Gastrocnemius medialis (tissue), 4 donors: Measurements from ENCODE around the gene RAD51D. TPM values are rescaled to one million over a fixed set of nuclear protein-coding genes. Genes with fewer than 3 reads are reported as not detected.

Experiments used
- ATAC-seq, 2 donors: fragments of 150-250 bp; one replicate each; pipeline ENCODE4 v1.9.1; 2016
- DNase-seq, 2 donors: peaks; one replicate each; pipeline ENCODE4 v3.0.0-alpha.2; 2019
- H3K27ac ChIP-seq, 4 donors: fragments of 200-600 bp; sonication (generic); 1 replicate in 1 of 4; 2 replicates in 3 of 4; pipeline ENCODE4 v1.5.1; 2016 to 2018; ENCODE audit warnings: mild to moderate bottlenecking in 2 of 4, moderate library complexity in 1 of 4
- H3K27me3 ChIP-seq, 3 donors: fragments of 200-600 bp; sonication (generic) in 2 of 3; 1 replicate in 1 of 3; 2 replicates in 2 of 3; pipeline versions ENCODE4 v1.5.1 to v1.6.0; 2016 to 2019; ENCODE audit warnings: mild to moderate bottlenecking in 1 of 3, moderate library complexity in 1 of 3
- H3K36me3 ChIP-seq, 2 donors: fragments of 200-600 bp; sonication (generic) in 1 of 2; one replicate each; pipeline ENCODE4 v1.5.1; 2017 to 2018
- H3K4me1 ChIP-seq, 2 donors: fragments of 200-600 bp; sonication (generic) in 1 of 2; one replicate each; pipeline ENCODE4 v1.5.1; 2016 to 2017; ENCODE audit warnings: mild to moderate bottlenecking in 2 of 2
- H3K4me3 ChIP-seq, 4 donors: fragments of 200-600 bp; sonication (generic) in 3 of 4; 1 replicate in 1 of 4; 2 replicates in 3 of 4; pipeline ENCODE4 v1.5.1; 2016 to 2019; ENCODE audit warnings: mild to moderate bottlenecking in 2 of 4
- H3K9me3 ChIP-seq, 3 donors: fragments of 200-600 bp; sonication (generic) in 2 of 3; 1 replicate in 1 of 3; 2 replicates in 2 of 3; pipeline ENCODE4 v1.5.1; 2016 to 2019
- CTCF ChIP-seq, 5 experiments: fragments of 450-650 bp in 3 of 5; fragments of 200-600 bp in 2 of 5; sonication (generic) in 2 of 5; IDR thresholded peaks in 4 of 5; conservative IDR thresholded peaks in 1 of 5; 1 replicate in 4 of 5; 2 replicates in 1 of 5; pipeline ENCODE4 v1.5.1; 2016 to 2019; ENCODE audit warnings: antibody characterized with exemption in 5 of 5, mild to moderate bottlenecking in 3 of 5, moderate library complexity in 3 of 5
- POLR2A ChIP-seq, 2 donors: fragments of 450-650 bp; IDR thresholded peaks; one replicate each; pipeline ENCODE4 v1.6.1; 2017; ENCODE audit warnings: antibody characterized with exemption in 2 of 2, mild to moderate bottlenecking in 2 of 2, moderate library complexity in 2 of 2
- in situ Hi-C, 4 donors: fragments of 200-750 bp; cut with MboI; loops; one replicate each; pipeline versions ENCODE4 v1.15.0 to v1.8.0; 2017; ENCODE audit warnings: low sequenced_read_pairs in 4 of 4
- intact Hi-C: fragments of 100-400 bp; cut with DNase I; formaldehyde crosslinking; loops from one replicate; pipeline ENCODE4 v1.15.1; 2023; ENCODE audit warnings: low total_unique reads
- total RNA-seq, 4 donors: library from RNA; depleted of rRNA; stranded (reverse); fragments of >200 nt; gene quantifications; one replicate each; pipeline versions ENCODE4 v1.1.0 to v1.2.3, GENCODE V29; 2016

Gene RAD51D
- total RNA-seq, 4 donors from 2014 or later, result 2.5 to 5.2 (median 2.8) TPM

DNA sequence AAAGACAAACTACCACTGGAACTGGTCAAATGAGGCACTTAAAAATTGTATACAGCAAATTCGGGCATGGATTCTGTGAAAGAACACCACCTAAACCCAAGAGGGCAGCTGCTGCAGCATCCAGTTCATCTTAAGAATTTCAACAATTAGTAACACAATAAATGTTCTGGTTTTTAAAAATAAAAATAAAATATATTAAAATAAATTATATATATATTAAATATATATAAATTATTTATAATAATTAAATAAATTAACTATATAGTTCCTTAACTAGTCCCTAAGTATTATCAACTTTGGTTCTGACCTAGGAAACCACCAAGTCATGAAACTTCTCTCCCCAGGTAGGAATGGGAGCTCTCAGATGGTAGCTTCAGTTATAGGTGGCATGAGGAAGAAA is 42.8 kb downstream of the RAD51D start:
- H3K27ac ChIP-seq, result no peak overlapping the region
- H3K36me3 ChIP-seq, result no peaks in the 10 kb centered on the region
- H3K9me3 ChIP-seq, result no peaks in the 10 kb centered on the region
- intact Hi-C loops (no loop called here), in situ Hi-C loops (loop anchor here in 1 of 4 donors (25.0 kb wide), 1 partner anchor 90 kb away; the partner anchor contains the start of gene LIG3)
- ATAC-seq (no peak), DNase-seq (no peak)
- no peaks in the 10 kb centered on the region for H3K27me3 ChIP-seq
- no peak overlapping the region for H3K4me3 ChIP-seq
- peaks cover 0 to 4% of the 10 kb centered on the region in 2 donors for H3K4me1 ChIP-seq
- TF ChIP-seq POLR2A (IDR thresholded peaks at IDR 0.05) (no peak), CTCF (IDR thresholded peaks at IDR 0.05 in 4 of 5, conservative IDR thresholded peaks at IDR 0.05 in 1 of 5) (no peak)

- intact Hi-C loops (no loop called here), in situ Hi-C loops (loop anchor here in 1 of 4 donors (25.0 kb wide), 1 partner anchor 88 kb away; the partner anchor contains the start of gene LIG3)
- no peak overlapping the region for H3K4me3 ChIP-seq
- no peak for TF ChIP-seq CTCF (IDR thresholded peaks at IDR 0.05 in 4 of 5, conservative IDR thresholded peaks at IDR 0.05 in 1 of 5)
- TF ChIP-seq POLR2A (IDR thresholded peaks at IDR 0.05), result no peak
- H3K27ac ChIP-seq, result no peak overlapping the region
- DNase-seq, result no peak
- H3K36me3 ChIP-seq, result no peaks in the 10 kb centered on the region
- no peaks in the 10 kb centered on the region for H3K27me3 ChIP-seq
- peaks cover 0 to 4% of the 10 kb centered on the region in 2 donors for H3K4me1 ChIP-seq
- H3K9me3 ChIP-seq, result no peaks in the 10 kb centered on the region
- no peak for ATAC-seq
These were observed 44.7 kb downstream of the RAD51D start for GRCh38 chr17:35074711-35075707.

DNA sequence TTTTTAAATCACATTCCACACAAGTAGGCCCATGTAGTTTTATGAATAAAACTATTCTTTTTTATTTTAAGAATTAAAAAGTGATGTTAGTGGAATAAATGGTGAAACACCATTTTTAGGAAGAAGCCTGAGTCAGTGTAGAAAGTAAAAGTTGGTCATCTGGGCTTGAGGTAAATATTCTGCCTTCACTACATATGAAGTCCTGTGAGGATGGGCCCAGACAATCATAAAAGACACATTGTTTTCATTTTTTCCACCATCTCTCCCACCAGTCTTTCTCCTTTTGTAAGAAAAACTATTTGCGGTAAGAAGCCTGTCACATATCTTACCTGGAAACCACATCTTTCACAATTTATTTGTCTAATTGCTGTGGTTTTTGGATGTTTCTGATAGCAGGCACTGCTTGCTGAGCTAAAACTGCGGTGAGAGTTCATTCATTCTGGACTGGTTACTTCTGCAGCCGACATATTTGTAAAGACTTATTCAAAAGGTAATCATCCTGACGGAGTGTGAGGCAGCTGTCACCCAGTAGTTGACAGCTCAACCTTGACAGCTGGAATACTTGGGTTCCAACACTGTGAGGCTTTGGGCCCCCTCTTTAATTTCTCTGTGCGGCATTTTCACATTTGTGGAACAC is 45.6 kb downstream of the RAD51D start:
- no peak for ATAC-seq
- no peaks in the 10 kb centered on the region for H3K27me3 ChIP-seq
- no peak overlapping the region for H3K27ac ChIP-seq
- DNase-seq, result no peak
- intact Hi-C loops, result no loop called here
- no peaks in the 10 kb centered on the region for H3K9me3 ChIP-seq
- in situ Hi-C loops, result no loop called here
- H3K36me3 ChIP-seq, result no peaks in the 10 kb centered on the region
- no peak overlapping the region for H3K4me3 ChIP-seq
- peaks cover 0 to 4% of the 10 kb centered on the region in 2 donors for H3K4me1 ChIP-seq
- no peak for TF ChIP-seq POLR2A (IDR thresholded peaks at IDR 0.05)
- TF ChIP-seq CTCF (IDR thresholded peaks at IDR 0.05 in 4 of 5, conservative IDR thresholded peaks at IDR 0.05 in 1 of 5), result no peak

DNA sequence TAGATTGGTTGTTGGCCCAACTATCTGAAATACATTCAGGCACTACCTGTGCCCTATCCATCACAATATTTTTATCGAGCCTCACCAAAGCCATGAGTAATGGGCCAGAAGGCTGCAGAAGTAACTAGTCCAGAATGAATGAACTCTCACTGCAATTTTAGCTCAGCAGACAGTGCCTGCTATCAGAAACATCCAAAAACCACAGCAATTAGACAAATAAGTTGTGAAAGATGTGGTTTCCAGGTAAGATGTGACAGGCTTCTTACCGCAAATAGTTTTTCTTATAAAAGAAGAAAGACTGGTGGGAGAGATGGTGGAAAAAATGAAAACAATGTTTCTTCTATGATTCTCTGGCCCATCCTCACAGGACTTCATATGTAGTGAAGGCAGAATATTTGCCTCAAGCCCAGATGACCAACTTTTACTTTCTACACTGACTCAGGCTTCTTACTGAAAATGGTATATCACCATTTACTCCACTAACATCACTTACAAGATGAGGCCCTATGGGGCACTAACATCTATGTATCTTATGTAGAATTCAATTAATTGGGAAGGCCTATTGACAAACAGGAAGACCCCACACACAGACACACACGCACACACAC is 46.4 kb downstream of the RAD51D start:
- Histone ChIP-seq H3K9me3 (no peaks in the 10 kb centered on the region), H3K4me1 (peaks cover 0 to 4% of the 10 kb centered on the region in 2 donors), H3K36me3 (no peaks in the 10 kb centered on the region), H3K27ac (no peak overlapping the region), H3K4me3 (no peak overlapping the region), H3K27me3 (no peaks in the 10 kb centered on the region)
- in situ Hi-C loops (no loop called here), intact Hi-C loops (no loop called here)
- no peak for DNase-seq
- TF ChIP-seq POLR2A (IDR thresholded peaks at IDR 0.05) (no peak), CTCF (IDR thresholded peaks at IDR 0.05 in 4 of 5, conservative IDR thresholded peaks at IDR 0.05 in 1 of 5) (no peak)
- no peak for ATAC-seq
